NCI-H146 (cell line): ENCODE data around the gene KIAA1549.
"Not testable (repeated sequence)": the region's sequence is repeated elsewhere in the genome, so short reads cannot be mapped to it uniquely, and the experiment has no call there.

ENCODE experiments used
- DNase-seq: peaks from one replicate; lab custom pipeline; 2025; lab: John Stamatoyannopoulos, UW

Gene KIAA1549

DNA sequence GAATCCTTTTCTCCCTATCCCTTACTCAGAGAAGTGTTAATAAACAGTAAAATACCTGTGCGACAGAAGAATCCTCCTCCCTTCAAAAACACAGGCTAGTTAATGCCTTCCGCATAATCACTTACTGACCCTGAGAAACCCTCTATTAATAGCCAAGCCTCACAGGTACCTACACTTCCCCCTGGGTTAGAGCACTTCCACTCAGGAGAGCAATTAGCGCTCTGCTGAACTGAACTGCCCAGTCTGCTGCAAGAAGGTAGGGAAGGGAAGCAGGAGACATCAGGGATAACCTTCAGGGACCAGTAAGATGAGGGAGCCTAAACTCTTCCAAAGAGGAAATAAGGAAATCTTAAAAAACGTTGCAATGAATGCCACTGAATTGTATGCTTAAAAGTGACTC, 39.6 kb downstream of the KIAA1549 start:
- DNase-seq, result no peak

DNA sequence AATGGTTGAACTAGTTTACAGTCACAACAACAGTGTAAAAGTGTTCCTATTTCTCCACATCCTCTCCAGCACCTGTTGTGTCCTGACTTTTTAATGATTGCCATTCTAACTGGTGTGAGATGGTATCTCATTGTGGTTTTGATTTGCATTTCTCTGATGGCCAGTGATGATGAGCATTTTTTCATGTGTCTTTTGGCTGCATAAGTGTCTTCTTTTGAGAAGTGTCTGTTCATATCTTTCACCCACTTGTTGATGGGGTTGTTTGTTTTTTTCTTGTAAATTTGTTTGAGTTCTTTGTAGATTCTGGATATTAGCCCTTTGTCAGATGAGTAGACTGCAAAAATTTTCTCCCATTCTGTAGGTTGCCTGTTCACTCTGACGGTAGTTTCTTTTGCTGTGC, 40.6 kb downstream of the KIAA1549 start:
- DNase-seq, result not testable (repeated sequence)

DNA sequence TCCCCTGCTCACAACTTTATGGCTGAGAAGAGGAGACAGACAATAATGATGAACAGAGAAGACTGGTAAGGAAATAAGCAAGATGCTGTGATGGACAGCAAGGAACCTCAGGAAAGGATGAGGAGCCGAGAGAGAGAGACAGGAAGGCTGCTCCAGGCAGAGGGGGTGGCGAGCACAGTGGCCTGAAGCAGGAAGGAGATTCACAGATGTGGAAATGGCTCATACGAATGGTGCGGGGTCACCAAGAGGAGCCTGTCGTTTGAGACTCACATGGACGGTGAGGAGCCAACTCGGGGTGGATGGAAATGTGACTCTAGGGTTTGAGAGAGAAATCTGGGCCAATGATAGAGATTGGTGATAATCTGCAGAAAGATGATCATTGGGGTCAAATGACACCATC, 43.7 kb downstream of the KIAA1549 start:
- no peak for DNase-seq

DNA sequence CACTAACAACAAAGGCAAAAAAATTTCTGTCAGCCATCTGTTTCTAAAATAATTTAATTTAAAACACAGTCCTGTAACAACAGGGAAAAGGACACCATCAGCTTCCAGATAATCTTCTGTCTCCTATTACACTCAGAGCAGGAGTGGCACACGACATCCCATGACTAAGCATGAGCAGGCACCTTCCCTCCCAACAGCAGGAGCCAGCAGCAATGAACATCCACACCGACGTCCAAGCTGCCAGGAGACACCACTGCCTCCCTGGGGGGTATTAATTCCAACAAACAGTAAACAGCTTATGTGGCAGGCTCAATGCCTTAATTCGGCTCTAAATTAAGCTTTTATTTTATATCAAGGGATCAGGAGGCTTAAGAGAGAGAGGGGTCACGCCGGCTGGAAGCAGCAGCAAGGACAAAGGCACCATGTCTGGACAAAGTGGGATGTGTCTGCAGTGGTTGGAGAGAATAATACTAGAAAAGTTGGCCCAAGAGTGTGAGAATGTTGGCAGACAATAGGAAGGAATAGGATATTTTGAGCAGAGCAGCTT, 45.7 kb downstream of the KIAA1549 start:
- peak; percentile 34 for DNase-seq

DNA sequence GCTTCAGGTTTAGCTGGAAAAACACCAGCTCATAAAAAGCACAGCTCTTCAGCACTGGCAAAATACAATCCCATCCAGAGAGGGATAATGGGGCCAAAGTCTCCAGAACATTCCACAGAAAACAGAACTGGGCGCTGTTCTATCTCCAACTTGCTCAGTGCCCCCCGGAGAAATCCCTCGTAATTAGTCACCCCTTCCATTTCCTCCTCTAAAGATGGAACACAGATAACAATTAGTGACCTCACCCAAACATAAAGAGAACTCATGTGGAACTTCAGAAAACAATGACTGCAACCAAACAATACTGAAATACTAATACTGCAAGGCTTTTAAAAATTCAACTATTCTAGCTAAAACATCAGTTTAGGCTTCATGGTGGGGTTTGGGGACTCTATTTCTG, 46.3 kb downstream of the KIAA1549 start:
- no peak for DNase-seq

DNA sequence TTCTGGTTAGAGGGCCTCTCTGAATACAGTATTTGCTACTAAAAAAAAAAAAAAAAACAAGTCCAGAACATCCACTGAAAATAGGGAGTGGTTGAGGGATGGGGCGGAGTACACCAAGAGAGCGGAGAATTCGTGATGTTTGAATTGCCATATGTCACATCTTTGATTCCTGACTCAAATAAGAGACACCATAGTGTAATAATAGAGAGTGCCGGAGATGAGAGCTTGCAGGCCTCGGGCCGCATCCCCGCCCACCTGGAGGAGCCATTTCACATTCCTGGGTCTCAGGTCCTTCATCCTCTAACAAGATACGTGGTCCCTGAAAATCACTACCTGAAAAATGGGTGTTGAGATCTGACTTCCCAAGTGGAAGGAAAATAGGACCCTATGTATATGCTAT, 46.8 kb downstream of the KIAA1549 start:
- no peak for DNase-seq

DNA sequence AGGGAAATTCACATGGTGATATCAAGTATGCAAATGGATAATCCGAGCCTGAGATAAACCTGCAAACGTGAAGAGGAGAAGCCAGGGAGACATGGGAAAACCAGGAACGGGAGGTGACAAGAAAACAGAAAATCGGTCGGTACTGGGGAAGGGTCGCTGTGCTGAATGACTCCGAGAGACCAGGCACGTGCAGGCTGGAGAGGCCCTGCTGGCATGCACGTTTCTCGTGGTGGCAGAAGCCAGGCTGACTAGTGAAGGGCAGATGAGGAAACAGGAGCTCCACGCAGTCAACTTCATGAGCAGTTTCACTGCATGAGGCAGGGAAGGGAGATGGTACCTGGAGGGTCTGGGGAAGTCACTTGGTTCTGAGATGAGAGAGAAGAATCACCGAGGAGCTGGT, 48.3 kb downstream of the KIAA1549 start:
- DNase-seq, result no peak

DNA sequence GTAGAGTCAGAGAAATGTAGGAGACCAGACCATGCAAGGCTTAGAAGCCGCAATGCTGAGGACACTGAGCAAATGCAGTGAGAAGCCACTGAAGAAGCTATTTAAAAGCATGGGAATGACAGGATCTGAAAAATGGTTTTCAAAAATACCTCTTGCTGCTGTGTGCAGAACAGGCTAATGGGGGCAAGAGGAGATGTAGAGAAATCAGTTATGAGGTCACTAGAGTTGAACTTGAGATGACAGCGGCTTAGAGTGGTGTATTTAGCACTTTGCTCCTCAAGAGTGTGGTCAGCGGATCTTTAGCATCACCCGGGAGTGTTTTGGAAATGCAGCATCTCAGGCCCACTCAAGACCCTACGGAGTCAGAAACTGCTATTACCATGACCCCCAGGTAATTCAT, 48.8 kb downstream of the KIAA1549 start:
- DNase-seq, result no peak

DNA sequence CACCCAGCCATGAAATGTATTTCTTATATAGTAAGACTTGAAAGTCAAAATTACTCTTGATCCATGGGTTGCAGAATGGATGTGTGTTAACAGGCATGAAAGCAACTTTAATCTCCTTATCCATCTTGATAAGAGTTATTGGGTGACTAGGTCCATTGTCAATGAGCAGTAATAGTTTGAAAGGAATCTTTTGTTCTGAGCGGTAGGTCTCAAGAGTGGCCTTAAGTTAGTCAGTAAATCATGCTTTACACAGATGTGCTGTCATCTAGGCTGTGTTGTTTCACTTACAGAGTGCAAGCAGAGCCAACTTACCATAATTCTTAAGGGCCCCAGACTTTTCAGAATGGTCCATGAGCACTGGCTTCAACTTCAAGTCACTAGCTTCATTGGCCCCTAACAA, 51.2 kb downstream of the KIAA1549 start:
- no peak for DNase-seq

DNA sequence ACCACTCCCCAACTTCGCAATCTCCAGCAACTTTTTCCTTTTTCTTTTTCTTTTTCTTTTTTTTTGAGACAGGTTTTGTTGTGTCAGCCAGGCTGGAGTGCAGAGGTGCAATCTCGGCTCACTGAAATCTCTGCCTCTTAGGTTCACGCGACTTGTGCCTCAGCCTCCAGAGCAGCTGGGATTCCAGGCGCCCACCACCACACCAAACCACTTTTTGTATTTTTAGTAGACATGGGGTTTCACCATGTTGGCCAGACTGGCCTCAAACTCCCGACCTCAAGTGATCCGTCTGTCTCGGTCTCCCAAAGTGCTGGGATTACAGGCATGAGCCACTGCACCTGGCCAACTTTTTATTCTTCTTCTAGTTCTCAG, 55.0 kb downstream of the KIAA1549 start:
- no peak for DNase-seq

DNA sequence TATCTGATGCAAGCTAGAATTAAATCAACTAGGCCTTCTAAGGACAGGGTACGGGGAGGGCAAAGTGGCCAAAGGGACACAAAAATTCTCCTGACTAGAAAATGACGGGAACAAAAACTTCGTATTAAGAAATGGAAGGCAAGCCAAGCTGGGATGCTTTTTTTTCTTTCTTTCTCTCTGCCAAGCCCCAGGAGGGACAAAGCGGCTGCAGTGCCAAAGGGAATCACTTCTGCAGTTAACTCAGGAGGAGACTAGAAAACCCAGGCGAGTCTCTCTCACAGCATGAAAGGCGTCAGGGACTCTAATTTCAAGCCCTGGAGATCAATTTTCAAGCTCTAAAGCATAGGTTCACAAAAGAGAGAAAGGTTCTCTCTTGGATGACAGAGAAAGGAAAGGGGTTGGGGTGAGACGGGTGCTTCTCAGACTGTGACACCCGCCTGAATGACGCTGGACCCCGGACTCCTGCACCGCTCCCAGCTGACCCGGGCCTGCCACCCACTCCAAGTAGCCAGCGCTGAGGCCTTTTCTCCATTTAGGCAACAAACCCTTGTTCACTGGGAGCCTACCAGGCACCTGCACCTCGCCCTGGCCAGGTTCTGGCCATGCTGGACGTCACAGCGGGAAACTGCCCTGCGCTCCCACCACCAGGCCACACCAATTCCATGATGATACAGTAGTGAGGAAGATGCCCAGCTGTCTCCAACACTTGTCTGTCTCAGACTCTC, 56.5 kb downstream of the KIAA1549 start:
- no peak for DNase-seq

DNA sequence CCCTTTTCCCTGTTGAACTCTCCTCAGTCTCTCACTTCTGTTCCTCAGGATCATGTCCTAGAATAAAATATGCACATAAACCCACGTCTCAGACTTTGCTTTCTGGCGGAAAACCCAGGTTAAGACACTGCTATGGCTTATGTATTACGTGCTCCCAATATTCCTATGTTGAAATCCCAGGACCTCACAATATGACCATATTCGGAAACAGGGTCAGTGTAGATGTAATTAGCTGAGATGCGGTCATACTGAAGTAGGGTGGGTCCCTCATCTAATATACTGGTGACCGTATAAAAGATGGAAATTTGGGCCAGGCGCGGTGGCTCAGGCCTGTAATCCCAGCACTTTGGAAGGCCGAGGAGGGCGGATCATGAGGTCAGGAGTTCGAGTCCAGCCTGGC, 59.9 kb downstream of the KIAA1549 start:
- no peak for DNase-seq

DNA sequence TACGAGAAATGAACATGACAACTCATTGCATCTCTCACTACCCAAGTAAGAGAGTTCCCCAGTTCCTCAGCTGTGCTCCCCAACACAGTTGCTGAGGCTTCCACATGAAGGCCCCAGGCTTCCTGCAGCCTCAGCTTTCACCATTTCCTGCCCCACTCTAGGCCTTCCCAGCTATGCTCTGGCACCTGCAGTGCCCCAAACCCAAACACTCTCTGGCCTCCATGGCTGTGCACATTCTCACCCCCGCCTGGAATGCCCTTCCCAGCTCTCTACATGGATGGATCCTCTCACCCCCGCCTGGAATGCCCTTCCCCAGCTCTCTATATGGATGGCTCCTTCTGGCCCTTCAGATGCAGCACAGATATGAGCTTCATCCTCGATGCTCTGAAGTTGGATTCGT, 61.3 kb downstream of the KIAA1549 start:
- no peak for DNase-seq

DNA sequence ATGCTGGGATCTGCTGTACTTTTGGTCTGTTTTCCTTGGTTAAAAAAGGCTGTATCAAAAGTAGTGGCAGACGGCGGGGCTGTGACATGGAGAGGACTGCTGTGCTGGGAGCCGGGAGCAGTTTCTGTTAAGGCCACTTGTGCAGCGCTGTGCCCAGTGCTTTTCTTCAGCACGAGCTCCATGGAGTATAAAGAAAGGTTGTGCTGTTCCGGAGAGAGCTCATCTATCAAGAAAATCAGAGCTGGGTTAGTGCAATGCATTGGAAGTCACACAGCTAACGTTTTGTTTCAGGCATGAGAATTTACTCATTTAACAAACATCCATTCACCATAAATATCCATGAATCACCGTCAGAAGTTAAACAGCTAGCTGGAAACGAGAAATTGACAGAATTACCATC, 62.0 kb downstream of the KIAA1549 start:
- DNase-seq, result no peak

DNA sequence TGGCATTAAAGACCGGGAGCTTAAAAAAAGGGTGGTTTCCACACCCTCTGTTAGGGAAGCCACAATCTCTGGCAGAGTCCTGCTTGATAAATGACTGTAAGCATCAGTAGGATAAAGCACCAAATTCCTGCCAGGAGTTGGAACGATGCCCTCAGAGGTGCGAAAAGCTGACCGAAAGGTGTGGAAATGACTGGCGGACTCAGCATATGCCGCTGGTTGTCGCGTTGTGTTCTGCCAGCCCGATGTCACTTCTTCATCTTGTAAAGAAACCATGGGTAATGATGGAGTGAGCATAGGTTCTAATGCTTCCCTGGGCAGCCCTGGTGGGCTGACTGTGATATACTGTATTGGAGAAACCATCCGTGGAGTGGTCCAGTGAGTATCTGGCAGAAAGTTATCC, 62.4 kb downstream of the KIAA1549 start:
- no peak for DNase-seq

DNA sequence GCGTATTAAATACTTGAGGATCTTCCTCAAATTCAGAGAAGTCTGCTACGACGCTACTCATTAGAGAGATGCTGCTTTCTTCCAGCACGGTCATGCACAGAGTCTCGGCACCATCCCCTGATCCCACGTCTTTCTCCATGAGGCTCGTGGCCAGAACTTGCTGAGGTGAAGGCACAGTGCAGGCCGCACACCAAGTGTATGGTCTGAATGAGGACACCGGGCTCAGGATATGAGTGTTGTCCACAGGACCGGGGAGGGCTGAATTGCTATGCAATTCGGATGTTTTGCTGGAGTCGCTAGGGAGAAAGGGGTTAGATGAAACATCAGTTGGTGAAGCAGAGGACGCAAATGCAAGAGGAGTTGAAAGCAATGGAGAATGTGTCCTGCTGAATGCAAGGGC, 63.0 kb downstream of the KIAA1549 start:
- no peak for DNase-seq

DNA sequence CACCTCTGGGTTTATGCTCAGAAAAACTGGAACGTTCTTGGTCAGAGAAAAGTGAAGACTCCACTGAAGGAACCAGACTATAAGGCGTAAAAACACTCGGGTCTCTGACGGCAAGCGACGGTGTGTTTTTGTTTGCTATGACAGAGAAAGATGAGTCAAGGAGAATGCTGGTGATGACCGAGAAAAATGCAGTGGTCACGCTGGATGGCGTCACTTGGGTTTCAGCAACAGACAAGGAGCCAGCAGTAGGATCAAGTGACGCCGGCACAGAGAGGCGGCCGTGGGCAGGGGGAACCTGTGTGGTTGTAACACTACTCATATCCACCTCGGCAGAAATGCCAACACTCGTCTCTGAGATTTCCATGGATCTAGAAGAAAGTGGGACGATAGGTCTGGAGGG, 63.4 kb downstream of the KIAA1549 start:
- DNase-seq, result no peak

DNA sequence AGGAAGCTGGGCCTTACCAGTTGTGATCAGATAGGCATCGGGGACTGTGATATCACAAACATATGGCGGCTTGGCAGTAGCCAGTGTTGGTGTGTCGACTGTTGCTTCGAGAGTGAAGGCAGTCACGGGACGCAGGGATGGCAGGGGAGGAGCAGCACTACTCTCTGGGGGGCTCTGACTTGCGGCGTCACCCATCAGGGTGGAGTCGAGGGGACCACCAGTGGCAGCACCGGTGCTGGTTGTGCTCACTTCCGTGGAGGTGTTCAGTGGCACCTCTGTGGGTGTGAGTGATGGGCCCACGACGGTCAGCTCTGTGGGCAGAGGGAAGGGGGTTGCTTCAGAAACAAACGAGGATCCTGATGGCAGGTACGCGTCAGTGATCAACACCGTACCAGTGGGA, 64.5 kb downstream of the KIAA1549 start:
- no peak for DNase-seq

DNA sequence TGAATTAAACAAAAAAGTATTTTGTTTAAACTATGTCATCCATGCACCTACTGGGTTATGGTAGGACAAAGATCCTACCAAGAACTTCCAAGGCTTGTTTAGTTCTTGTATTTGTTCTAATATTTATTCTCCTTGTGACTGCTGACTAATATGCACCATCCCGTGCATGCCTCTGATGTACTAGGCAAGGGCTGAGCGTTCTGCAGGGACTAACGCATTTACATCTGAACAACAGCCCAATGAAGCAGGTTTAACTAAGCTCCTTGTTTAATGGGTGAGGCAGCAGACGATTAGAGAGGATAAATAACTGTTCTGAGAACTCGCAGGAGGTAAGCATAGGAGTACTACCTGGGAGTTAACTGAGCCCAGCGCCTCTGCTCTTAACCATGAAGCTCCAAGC, 64.9 kb downstream of the KIAA1549 start:
- no peak for DNase-seq

DNA sequence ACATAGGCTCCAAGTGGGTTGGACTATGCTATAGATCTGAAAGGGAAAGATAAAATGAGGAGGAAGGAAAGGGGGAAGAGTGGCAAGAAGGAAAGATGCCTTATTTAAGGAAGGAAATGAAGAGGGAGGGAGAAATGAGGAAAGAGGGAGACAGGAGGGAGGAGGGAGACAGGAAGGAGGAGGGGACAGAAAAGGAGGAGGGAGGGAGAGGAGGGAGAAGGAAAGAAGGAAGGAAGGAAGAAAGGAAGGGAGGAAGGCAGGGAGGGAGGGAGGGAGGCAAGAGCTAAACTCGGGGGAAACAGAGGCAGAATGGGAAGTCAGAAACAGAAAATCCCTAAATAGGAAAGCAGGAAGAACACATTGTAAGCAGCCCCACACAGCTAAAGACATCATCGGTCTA, 67.4 kb downstream of the KIAA1549 start:
- DNase-seq, result no peak

DNA sequence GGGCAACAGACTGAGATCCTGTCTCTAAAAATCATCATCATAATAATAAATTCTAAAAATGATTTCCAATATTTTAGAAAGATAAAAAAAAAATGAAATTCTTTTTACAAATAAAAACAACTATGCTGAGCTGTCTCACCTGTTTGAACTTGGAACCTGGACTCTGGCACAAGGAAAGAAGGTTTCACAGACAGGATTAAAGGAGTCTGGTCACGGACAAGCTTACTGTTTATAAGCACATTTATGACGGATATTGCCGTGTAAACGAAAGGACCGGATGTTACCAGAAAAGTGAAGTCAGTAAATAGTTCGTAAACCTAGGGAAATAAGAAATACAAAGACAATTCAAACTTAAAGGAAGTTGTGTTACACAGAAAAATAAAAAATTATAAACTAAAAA, 70.2 kb downstream of the KIAA1549 start:
- no peak for DNase-seq

DNA sequence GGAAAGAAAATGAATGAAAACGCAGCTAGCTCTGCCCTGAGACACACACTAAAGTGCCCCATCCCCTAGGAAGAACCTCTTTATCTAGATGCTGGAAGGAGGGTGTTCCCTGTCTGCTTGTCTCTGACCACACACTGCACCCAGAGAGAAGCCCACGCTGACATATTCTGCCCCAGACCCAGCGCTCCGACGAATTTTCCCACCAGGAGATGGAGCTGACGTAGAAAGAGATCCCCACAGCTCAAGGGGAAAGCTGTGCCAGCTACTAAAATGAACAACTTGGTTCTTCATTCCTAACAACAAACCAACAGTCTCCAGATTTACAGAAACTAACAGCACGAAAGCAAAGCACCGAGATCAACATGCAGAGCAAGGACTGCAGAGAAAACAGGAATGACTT, 73.3 kb downstream of the KIAA1549 start:
- no peak for DNase-seq

DNA sequence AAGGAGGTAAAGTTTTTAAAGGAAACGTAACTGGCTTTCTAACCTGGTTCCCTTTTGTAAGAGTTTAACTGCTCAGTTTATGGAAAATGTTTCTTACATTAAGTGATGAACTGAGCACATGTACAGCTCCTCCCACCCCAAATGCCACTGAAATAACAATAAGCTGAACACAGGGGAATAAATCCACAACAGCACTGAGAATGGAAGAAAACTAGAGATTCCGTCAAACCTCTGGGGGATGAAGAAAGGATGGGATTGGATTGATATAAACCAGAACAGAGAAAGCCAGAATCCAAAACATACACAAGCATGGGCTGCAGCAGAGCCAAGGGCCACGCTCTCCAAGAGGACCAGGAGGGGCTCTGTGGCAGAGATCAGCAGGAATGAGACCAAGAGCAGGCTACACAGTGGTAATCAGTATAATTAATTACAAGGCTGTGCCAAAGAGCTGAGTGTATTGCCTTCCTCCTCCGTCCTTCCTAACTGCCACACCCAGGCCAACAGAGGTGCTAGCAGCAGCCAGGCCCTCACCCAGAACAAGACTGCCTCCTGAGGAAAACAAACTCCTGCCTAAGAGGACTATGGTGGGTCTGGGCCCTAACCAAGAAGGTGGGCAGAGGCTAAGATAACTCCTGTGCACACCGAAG, 73.9 kb downstream of the KIAA1549 start:
- no peak for DNase-seq

DNA sequence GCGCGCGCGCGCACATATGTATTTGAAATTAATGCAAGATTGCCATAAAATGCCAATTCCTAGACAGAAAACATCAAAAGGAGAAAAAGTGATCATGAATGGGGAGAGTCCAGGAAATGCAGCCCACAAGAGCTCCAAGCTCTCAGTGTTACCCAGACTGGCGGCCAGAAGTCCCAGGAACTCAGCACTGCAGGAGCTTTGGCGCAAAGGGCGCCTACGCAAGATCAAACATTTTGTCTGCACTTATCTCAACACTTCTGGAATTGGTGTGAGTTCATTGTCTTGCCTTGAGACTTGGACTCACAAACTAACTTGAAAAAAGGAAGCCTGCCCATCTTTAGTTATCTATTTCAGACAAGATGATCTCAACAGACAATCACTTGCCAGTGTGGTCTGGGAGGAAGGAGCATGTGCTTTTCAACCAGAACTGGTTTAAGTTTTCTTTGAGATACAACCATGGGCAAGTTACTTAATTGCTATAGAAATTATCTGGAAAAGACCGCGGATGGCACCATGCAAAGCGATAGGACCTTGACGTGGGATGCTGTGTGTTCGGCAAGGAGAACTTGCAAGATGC, 77.2 kb downstream of the KIAA1549 start:
- DNase-seq, result no peak
